ENCODE data around the gene GEN1.

DNA sequence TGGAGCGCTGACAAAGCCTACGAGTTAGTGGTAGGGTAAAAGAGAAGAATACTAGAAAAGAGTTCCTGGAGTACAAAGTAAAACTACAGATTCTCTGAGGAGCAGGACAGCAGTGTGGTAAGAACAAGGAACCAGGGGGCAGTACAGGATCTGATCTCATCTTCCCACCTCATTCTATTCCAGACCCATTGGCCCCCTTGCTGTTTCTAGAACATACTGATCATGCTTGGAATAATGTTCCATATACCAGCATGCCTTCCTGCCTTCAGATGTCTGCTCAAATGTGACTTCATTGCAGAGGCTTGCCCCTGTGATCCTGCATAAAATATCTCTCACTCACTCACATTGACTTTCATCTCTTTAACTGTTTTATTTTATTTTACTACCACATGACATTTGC, 81.6 kb downstream of the GEN1 start:
- TF ChIP-seq, protein P1, sequence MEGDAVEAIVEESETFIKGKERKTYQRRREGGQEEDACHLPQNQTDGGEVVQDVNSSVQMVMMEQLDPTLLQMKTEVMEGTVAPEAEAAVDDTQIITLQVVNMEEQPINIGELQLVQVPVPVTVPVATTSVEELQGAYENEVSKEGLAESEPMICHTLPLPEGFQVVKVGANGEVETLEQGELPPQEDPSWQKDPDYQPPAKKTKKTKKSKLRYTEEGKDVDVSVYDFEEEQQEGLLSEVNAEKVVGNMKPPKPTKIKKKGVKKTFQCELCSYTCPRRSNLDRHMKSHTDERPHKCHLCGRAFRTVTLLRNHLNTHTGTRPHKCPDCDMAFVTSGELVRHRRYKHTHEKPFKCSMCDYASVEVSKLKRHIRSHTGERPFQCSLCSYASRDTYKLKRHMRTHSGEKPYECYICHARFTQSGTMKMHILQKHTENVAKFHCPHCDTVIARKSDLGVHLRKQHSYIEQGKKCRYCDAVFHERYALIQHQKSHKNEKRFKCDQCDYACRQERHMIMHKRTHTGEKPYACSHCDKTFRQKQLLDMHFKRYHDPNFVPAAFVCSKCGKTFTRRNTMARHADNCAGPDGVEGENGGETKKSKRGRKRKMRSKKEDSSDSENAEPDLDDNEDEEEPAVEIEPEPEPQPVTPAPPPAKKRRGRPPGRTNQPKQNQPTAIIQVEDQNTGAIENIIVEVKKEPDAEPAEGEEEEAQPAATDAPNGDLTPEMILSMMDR (conservative IDR thresholded peaks at IDR 0.05; ENCODE audit: low read length), result no peak
- no peak for TF ChIP-seq EZH2phosphoT487 (IDR thresholded peaks at IDR 0.05; ENCODE audit: borderline replicate concordance)
